Transverse colon (tissue), 4 donors: ENCODE measurements around the gene DOCK2. TPM values are rescaled to one million over a fixed set of nuclear protein-coding genes. Genes with fewer than 3 reads are reported as not detected.

Experiments
- DNase-seq: peaks from one replicate; pipeline ENCODE4 v3.0.0-alpha.2; 2019
- H3K27ac ChIP-seq, 4 donors: fragments of 200-600 bp; sonication (generic); 2 replicates each; pipeline ENCODE4 v1.5.1; 2016 to 2018; ENCODE audit warnings: inconsistent platforms in 4 of 4
- H3K27me3 ChIP-seq: fragments of 200-600 bp; sonication (generic); 2 replicates; pipeline ENCODE4 v1.5.1; 2017; ENCODE audit warnings: inconsistent platforms
- H3K36me3 ChIP-seq, 4 donors: fragments of 200-600 bp; sonication (generic); 2 replicates each; pipeline ENCODE4 v1.5.1; 2017 to 2019; ENCODE audit warnings: inconsistent platforms in 4 of 4
- H3K4me1 ChIP-seq, 4 donors: fragments of 200-600 bp; sonication (generic); 2 replicates each; pipeline ENCODE4 v1.5.1; 2017 to 2020; ENCODE audit warnings: inconsistent platforms in 4 of 4
- H3K4me3 ChIP-seq, 4 donors: fragments of 200-600 bp; sonication (generic); 1 replicate in 1 of 4; 2 replicates in 3 of 4; pipeline versions ENCODE4 v1.5.1 to v1.6.1; 2017 to 2019; ENCODE audit warnings: inconsistent platforms in 4 of 4
- H3K9me3 ChIP-seq, 2 donors: fragments of 200-600 bp; sonication (generic); 2 replicates each; pipeline ENCODE4 v1.5.1; 2017 to 2019; ENCODE audit warnings: inconsistent platforms in 2 of 2
- EP300 ChIP-seq: sonication (generic); formaldehyde crosslinking; IDR thresholded peaks from one replicate; pipeline ENCODE4 v1.6.1; 2017; ENCODE audit warnings: antibody characterized with exemption, low read depth
- POLR2A ChIP-seq: fragments of 450-650 bp; IDR thresholded peaks from one replicate; pipeline ENCODE4 v1.6.1; 2016; ENCODE audit warnings: antibody characterized with exemption, mild to moderate bottlenecking, moderate library complexity
- POLR2AphosphoS5 ChIP-seq, 3 donors: sonication (generic); formaldehyde crosslinking; IDR thresholded peaks; one replicate each; pipeline ENCODE4 v1.6.1; 2016; ENCODE audit warnings: antibody characterized with exemption in 3 of 3
- WGBS, 2 donors: methylation state at CpG; one replicate each; pipeline ENCODE4 v1.1.5; 2018; ENCODE audit warnings: low coverage in 1 of 2; 5-methylcytosine and 5-hydroxymethylcytosine counted together
- in situ Hi-C, 4 donors: fragments of 200-750 bp; cut with MboI; loops; one replicate each; pipeline versions ENCODE4 v1.15.0 to v1.15.1; 2017; ENCODE audit warnings: low sequenced_read_pairs in 3 of 4, low pct_ligation_motif_present in 1 of 4, low pct_unique_long_range_greater_than_20kb in 1 of 4
- intact Hi-C: fragments of 100-400 bp; cut with DNase I; formaldehyde crosslinking; loops from one replicate; pipeline ENCODE4 v1.15.1; 2023; ENCODE audit warnings: low total_unique reads
- total RNA-seq, 4 donors: library from RNA; depleted of rRNA; stranded (reverse); fragments of >200 nt; gene quantifications; one replicate each; pipeline ENCODE4 v1.1.0, GENCODE V29; 2016
- TF ChIP-seq, protein P1 (sequence below), 5 experiments: fragments of 200-600 bp in 3 of 5; fragments of 450-650 bp in 2 of 5; sonication (generic) in 3 of 5; IDR thresholded peaks; 1 replicate in 2 of 5; 2 replicates in 3 of 5; pipeline ENCODE4 v1.5.1; 2016 to 2017; ENCODE audit warnings: antibody characterized with exemption in 5 of 5, inconsistent platforms in 3 of 5, mild to moderate bottlenecking in 2 of 5, moderate library complexity in 1 of 5

The DOCK2 gene
- total RNA-seq, 4 donors from 2014 or later, result 8.3 to 24.0 (median 14.3) TPM

DNA sequence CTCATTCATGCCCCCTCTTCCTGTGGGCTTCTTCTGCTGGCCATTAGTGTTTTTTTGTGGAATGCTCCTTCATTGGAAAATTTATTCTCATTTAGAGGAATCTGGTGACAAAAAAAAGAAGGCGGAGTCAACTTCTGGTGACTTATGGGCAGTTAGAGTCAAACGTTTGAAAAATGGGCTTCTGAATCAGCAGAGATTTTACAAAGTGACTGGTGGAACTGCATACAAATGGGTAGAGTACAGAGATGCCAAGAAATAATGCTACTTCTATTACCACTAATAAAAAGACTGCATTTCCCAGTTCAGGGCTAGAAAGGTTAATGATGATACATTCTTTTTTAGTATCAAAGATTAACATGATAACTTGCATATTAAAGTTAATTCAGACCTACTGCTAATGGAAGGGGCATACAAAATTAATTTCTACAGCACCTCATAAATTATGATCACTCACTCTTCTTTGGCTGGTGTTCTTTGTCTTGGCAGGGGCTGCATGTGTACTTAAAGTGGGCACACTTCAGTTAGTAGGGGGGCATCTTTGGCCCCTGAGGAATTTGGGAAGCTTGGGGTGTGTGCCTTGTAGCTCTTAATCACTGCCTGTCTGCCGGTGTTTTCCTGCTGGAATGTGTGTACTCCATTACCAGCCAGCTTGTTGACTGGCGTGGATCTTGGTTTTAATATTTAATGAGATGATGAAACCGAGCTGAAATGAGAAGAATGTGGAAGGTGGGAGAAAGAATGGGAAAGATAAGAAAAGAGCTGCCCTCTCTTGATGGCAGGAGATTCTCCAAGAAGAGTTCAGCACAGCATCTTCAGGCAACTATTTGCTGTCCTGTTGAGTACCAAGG, 148.9 kb downstream of the DOCK2 start:
- Histone ChIP-seq H3K27me3 (no peaks in the 10 kb centered on the region), H3K27ac (no peak overlapping the region), H3K36me3 (no peaks in the 10 kb centered on the region), H3K4me3 (no peak overlapping the region), H3K9me3 (no peaks in the 10 kb centered on the region), H3K4me1 (no peaks in the 10 kb centered on the region)
- in situ Hi-C loops, result no loop called here
- no peak for DNase-seq
- intact Hi-C loops, result no loop called here
- WGBS, 2 donors, result 72 to 77% methylated on average over 5 of the region's 5 CpGs
- no peak for TF ChIP-seq POLR2A
- no peak for TF ChIP-seq EP300
- TF ChIP-seq, protein P1, sequence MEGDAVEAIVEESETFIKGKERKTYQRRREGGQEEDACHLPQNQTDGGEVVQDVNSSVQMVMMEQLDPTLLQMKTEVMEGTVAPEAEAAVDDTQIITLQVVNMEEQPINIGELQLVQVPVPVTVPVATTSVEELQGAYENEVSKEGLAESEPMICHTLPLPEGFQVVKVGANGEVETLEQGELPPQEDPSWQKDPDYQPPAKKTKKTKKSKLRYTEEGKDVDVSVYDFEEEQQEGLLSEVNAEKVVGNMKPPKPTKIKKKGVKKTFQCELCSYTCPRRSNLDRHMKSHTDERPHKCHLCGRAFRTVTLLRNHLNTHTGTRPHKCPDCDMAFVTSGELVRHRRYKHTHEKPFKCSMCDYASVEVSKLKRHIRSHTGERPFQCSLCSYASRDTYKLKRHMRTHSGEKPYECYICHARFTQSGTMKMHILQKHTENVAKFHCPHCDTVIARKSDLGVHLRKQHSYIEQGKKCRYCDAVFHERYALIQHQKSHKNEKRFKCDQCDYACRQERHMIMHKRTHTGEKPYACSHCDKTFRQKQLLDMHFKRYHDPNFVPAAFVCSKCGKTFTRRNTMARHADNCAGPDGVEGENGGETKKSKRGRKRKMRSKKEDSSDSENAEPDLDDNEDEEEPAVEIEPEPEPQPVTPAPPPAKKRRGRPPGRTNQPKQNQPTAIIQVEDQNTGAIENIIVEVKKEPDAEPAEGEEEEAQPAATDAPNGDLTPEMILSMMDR (IDR thresholded peaks at IDR 0.05), result no peak
- TF ChIP-seq POLR2AphosphoS5 (IDR thresholded peaks at IDR 0.05), result no peak

DNA sequence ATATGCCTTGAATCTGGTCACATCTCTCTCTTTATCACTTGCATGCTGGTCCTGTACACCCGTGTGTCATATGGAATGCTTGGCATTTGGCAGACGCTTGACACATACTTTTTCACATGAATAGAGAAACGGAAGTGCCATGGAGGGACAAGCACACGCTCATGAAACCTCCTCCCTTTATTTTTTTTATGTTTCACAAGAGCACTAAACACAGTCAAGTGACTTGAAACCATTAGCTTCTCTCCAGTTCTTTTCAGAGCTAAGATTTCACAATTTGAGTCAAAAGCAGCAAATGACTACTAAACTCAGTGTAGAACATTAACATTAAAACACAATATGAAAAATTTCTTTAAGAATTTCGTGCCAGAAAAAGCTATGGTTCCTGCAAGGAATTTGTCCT, 151.1 kb downstream of the DOCK2 start:
- no peaks in the 10 kb centered on the region for H3K27me3 ChIP-seq
- no peak overlapping the region for H3K4me3 ChIP-seq
- 56 to 67% methylated on average over 5 of the region's 5 CpGs for WGBS, 2 donors
- intact Hi-C loops, result no loop called here
- no peaks in the 10 kb centered on the region for H3K9me3 ChIP-seq
- no peak for DNase-seq
- no peak for TF ChIP-seq EP300
- TF ChIP-seq, protein P1 (IDR thresholded peaks at IDR 0.05), result no peak
- no peak for TF ChIP-seq POLR2AphosphoS5 (IDR thresholded peaks at IDR 0.05)
- no peak for TF ChIP-seq POLR2A
- in situ Hi-C loops, result no loop called here
- no peaks in the 10 kb centered on the region for H3K36me3 ChIP-seq
- no peaks in the 10 kb centered on the region for H3K4me1 ChIP-seq
- no peak overlapping the region for H3K27ac ChIP-seq

DNA sequence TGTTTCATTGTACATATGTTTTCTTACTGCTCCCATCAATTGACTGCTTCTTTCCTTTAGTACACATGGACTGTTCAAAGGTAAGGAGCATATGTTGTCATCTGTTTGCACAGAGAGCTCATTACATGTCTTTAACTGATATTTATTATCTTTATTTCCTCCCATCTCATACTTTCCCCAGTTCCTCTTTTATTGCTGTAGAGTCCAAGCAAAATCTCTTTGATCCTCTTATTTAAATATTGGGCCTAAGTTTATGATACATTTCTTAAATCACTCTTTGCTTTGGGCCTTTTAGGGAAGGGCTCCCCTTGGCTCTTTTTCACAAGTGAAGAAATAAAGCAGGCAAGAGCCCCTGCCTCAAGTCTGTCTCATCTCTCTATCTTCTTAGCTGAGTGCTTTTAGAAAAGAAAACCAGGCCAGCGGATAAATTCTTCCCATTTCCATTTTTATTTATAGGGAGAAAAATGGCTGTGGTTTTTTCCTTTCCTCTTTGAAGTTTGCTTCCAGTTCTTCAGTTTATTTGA, 152.4 kb downstream of the DOCK2 start:
- in situ Hi-C loops, result no loop called here
- WGBS, 2 donors, result 73 to 80% methylated on average over 1 of the region's 1 CpG
- Histone ChIP-seq H3K4me1 (no peaks in the 10 kb centered on the region), H3K4me3 (no peak overlapping the region), H3K36me3 (no peaks in the 10 kb centered on the region), H3K27ac (no peak overlapping the region), H3K27me3 (no peaks in the 10 kb centered on the region), H3K9me3 (no peaks in the 10 kb centered on the region)
- TF ChIP-seq EP300 (no peak), POLR2AphosphoS5 (IDR thresholded peaks at IDR 0.05) (no peak), POLR2A (no peak)
- TF ChIP-seq, protein P1 (IDR thresholded peaks at IDR 0.05), result no peak
- intact Hi-C loops, result no loop called here
- no peak for DNase-seq

DNA sequence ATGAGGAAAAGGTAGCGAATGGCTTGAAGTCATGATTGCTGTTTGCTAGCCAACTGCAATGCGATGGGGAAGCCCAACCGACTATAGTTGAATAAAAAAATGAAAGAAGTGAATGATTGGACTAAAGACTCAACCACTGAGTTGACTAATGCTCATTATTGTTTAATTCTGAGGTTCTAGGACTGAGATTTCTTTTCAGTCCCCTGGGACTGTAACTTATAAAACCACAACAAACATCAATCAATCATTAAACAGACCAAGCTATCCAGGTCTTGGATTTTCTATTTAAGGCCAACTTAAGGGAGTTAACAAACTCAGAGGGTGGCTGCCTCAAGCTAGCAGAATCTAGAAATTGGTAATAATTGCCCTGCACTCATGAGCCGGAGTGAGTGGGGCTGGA, 154.2 kb downstream of the DOCK2 start:
- no peaks in the 10 kb centered on the region for H3K27me3 ChIP-seq
- H3K36me3 ChIP-seq, result no peaks in the 10 kb centered on the region
- intact Hi-C loops, result no loop called here
- H3K27ac ChIP-seq, result no peak overlapping the region
- no peaks in the 10 kb centered on the region for H3K4me1 ChIP-seq
- in situ Hi-C loops, result no loop called here
- DNase-seq, result no peak
- WGBS, 2 donors, result 84 to 87% methylated on average over 3 to 4 of the region's 4 CpGs
- H3K9me3 ChIP-seq, result no peaks in the 10 kb centered on the region
- no peak overlapping the region for H3K4me3 ChIP-seq
- no peak for TF ChIP-seq POLR2A
